Measurements from ENCODE around the gene LRRC8D.

LRRC8D gene

GRCh38 chr1:89905395-89906058, 84.7 kb downstream of the LRRC8D start:
- no peaks in the 10 kb centered on the region for H3K9me3 Mint-ChIP-seq
- TF ChIP-seq CTCF (IDR thresholded peaks at IDR 0.05) = no peak
- H3K27me3 Mint-ChIP-seq (ENCODE audit: low read depth, poor library complexity) = no peaks in the 10 kb centered on the region
- no peak overlapping the region for H3K4me3 Mint-ChIP-seq
- peaks cover 93% of the 10 kb centered on the region for H3K4me1 Mint-ChIP-seq
- no peaks in the 10 kb centered on the region for H3K36me3 Mint-ChIP-seq (ENCODE audit: low read depth)
- H3K27ac Mint-ChIP-seq = peak overlapping the region; percentile 88
- DNase-seq = no peak

GRCh38 chr1:89906088-89906487, 85.3 kb downstream of the LRRC8D start:
- no peaks in the 10 kb centered on the region for H3K36me3 Mint-ChIP-seq (ENCODE audit: low read depth)
- no peaks in the 10 kb centered on the region for H3K27me3 Mint-ChIP-seq (ENCODE audit: low read depth, poor library complexity)
- peak overlapping the region; percentile 94 for H3K27ac Mint-ChIP-seq
- no peak overlapping the region for H3K4me3 Mint-ChIP-seq
- H3K9me3 Mint-ChIP-seq = no peaks in the 10 kb centered on the region
- peaks cover 93% of the 10 kb centered on the region for H3K4me1 Mint-ChIP-seq
- TF ChIP-seq CTCF (IDR thresholded peaks at IDR 0.05) = no peak
- DNase-seq = no peak

- no peak for TF ChIP-seq CTCF (IDR thresholded peaks at IDR 0.05)
- Mint-ChIP-seq H3K27ac (peak overlapping the region; percentile 95), H3K4me3 (peak overlapping the region; percentile 12), H3K9me3 (no peaks in the 10 kb centered on the region), H3K27me3 (ENCODE audit: low read depth, poor library complexity) (no peaks in the 10 kb centered on the region), H3K36me3 (ENCODE audit: low read depth) (no peaks in the 10 kb centered on the region), H3K4me1 (peaks cover 92% of the 10 kb centered on the region)
- DNase-seq = no peak
These were observed 86.9 kb downstream of the LRRC8D start for GRCh38 chr1:89907727-89908212.

GRCh38 chr1:89908273-89908671, 87.4 kb downstream of the LRRC8D start:
- Mint-ChIP-seq H3K4me3 (peak overlapping the region; percentile 31), H3K36me3 (ENCODE audit: low read depth) (no peaks in the 10 kb centered on the region), H3K27ac (peak overlapping the region; percentile 86), H3K27me3 (ENCODE audit: low read depth, poor library complexity) (no peaks in the 10 kb centered on the region), H3K4me1 (peaks cover 87% of the 10 kb centered on the region), H3K9me3 (no peaks in the 10 kb centered on the region)
- TF ChIP-seq CTCF (IDR thresholded peaks at IDR 0.05) = no peak
- no peak for DNase-seq

GRCh38 chr1:89908672-89909436, 88.0 kb downstream of the LRRC8D start:
- no peaks in the 10 kb centered on the region for H3K9me3 Mint-ChIP-seq
- H3K27me3 Mint-ChIP-seq (ENCODE audit: low read depth, poor library complexity) = no peaks in the 10 kb centered on the region
- no peak for TF ChIP-seq CTCF (IDR thresholded peaks at IDR 0.05)
- H3K36me3 Mint-ChIP-seq (ENCODE audit: low read depth) = peaks cover 4% of the 10 kb centered on the region
- H3K27ac Mint-ChIP-seq = peak overlapping the region; percentile 86
- DNase-seq = no peak
- H3K4me3 Mint-ChIP-seq = peak overlapping the region; percentile 31
- peaks cover 86% of the 10 kb centered on the region for H3K4me1 Mint-ChIP-seq
